ENCODE data around the gene LAMA5.

The LAMA5 gene

GRCh38 chr20:62368976-62369814, 2.1 kb upstream of the LAMA5 start:
- peak; percentile 27 for DNase-seq

- peak; percentile 60 for DNase-seq
These were observed 1.4 kb upstream of the LAMA5 start for GRCh38 chr20:62368392-62368975.

- DNase-seq, result peak; percentile 49
These were observed 700 bp upstream of the LAMA5 start for GRCh38 chr20:62367633-62368391.

- peak; percentile 49 for DNase-seq
These were observed 559 bp downstream of the LAMA5 start for GRCh38 chr20:62366370-62367135.

- peak; percentile 64 for DNase-seq
These were observed 1.2 kb downstream of the LAMA5 start for GRCh38 chr20:62365814-62366369.

- no peak for DNase-seq
These were observed 2.0 kb downstream of the LAMA5 start for GRCh38 chr20:62364911-62365736.

- no peak for DNase-seq
These were observed 2.9 kb downstream of the LAMA5 start for GRCh38 chr20:62363920-62364851.

- DNase-seq, result no peak
These were observed 3.9 kb downstream of the LAMA5 start for GRCh38 chr20:62362991-62363919.

- DNase-seq, result no peak
These were observed 4.5 kb downstream of the LAMA5 start for GRCh38 chr20:62362590-62362940.

GRCh38 chr20:62361799-62362589, 5.1 kb downstream of the LAMA5 start:
- DNase-seq, result no peak

GRCh38 chr20:62360854-62361798, 6.0 kb downstream of the LAMA5 start:
- no peak for DNase-seq

GRCh38 chr20:62359491-62360121, 7.5 kb downstream of the LAMA5 start:
- DNase-seq, result no peak

- peak; percentile 67 for DNase-seq
These were observed 8.0 kb downstream of the LAMA5 start for GRCh38 chr20:62359043-62359490.

GRCh38 chr20:62358171-62359042, 8.7 kb downstream of the LAMA5 start:
- peak; percentile 61 for DNase-seq

- DNase-seq, result no peak
These were observed 9.4 kb downstream of the LAMA5 start for GRCh38 chr20:62357681-62358080.

- DNase-seq, result peak; percentile 11
These were observed 9.9 kb downstream of the LAMA5 start for GRCh38 chr20:62357187-62357667.
